ENCODE measurements around the gene COX20.

COX20 gene

GRCh38 chr1:244881552-244882280, 46.3 kb downstream of the COX20 start:
- H3K4me3 ChIP-seq (ENCODE audit: low read depth, low read length, poor library complexity, severe bottlenecking) = no peak overlapping the region
- no peaks in the 10 kb centered on the region for H4K20me1 ChIP-seq (ENCODE audit: insufficient read depth, low read length)
- no peak overlapping the region for H2AFZ ChIP-seq (ENCODE audit: low read length)
- no peaks in the 10 kb centered on the region for H3K79me2 ChIP-seq (ENCODE audit: insufficient read depth, low read length)
- H3K27ac ChIP-seq (ENCODE audit: low read depth, low read length, poor library complexity, severe bottlenecking) = no peak overlapping the region
- no peak overlapping the region for H3K9ac ChIP-seq (ENCODE audit: low read length)
- no peaks in the 10 kb centered on the region for H3K9me3 ChIP-seq (ENCODE audit: low read length)
- H3K4me1 ChIP-seq (ENCODE audit: insufficient read depth, low read length, severe bottlenecking) = no peaks in the 10 kb centered on the region
- H3K36me3 ChIP-seq (ENCODE audit: insufficient read depth, low read length) = no peaks in the 10 kb centered on the region
- H3K9me2 ChIP-seq (ENCODE audit: low read depth, low read length) = no peaks in the 10 kb centered on the region
- no peak for TF ChIP-seq CTCF (IDR thresholded peaks at IDR 0.05; ENCODE audit: low read length)
- no peak for TF ChIP-seq EZH2 (IDR thresholded peaks at IDR 0.05; ENCODE audit: borderline replicate concordance, low read length)
- H3K4me2 ChIP-seq (ENCODE audit: low read length) = no peak overlapping the region
- no peaks in the 10 kb centered on the region for H3K27me3 ChIP-seq (ENCODE audit: insufficient read depth, low read length)
- H3F3A ChIP-seq (ENCODE audit: insufficient read depth, low read length) = no peaks in the 10 kb centered on the region

- Histone ChIP-seq H3K9me2 (ENCODE audit: low read depth, low read length) (no peaks in the 10 kb centered on the region), H3K4me2 (ENCODE audit: low read length) (no peak overlapping the region), H3K36me3 (ENCODE audit: insufficient read depth, low read length) (no peaks in the 10 kb centered on the region; the same call in 1 of the 2 replicates), H3K4me1 (ENCODE audit: insufficient read depth, low read length, severe bottlenecking) (no peaks in the 10 kb centered on the region), H3K27me3 (ENCODE audit: insufficient read depth, low read length) (no peaks in the 10 kb centered on the region), H3K79me2 (ENCODE audit: insufficient read depth, low read length) (no peaks in the 10 kb centered on the region), H3F3A (ENCODE audit: insufficient read depth, low read length) (no peaks in the 10 kb centered on the region), H2AFZ (ENCODE audit: low read length) (no peak overlapping the region), H4K20me1 (ENCODE audit: insufficient read depth, low read length) (no peaks in the 10 kb centered on the region), H3K4me3 (ENCODE audit: low read depth, low read length, poor library complexity, severe bottlenecking) (no peak overlapping the region), H3K27ac (ENCODE audit: low read depth, low read length, poor library complexity, severe bottlenecking) (no peak overlapping the region), H3K9ac (ENCODE audit: low read length) (no peak overlapping the region), H3K9me3 (ENCODE audit: low read length) (no peaks in the 10 kb centered on the region)
- TF ChIP-seq CTCF (IDR thresholded peaks at IDR 0.05; ENCODE audit: low read length) = no peak
- no peak for TF ChIP-seq EZH2 (IDR thresholded peaks at IDR 0.05; ENCODE audit: borderline replicate concordance, low read length)
Observed at GRCh38 chr1:244887281-244887680, 51.8 kb downstream of the COX20 start.

- H3K36me3 ChIP-seq (ENCODE audit: insufficient read depth, low read length) = no peaks in the 10 kb centered on the region; the same call in 1 of the 2 replicates
- H3K27me3 ChIP-seq (ENCODE audit: insufficient read depth, low read length) = 0 out of 2 replicates have a peak, but pooled peaks cover 3% of the 10 kb centered on the region
- H3K4me2 ChIP-seq (ENCODE audit: low read length) = no peak overlapping the region
- H3F3A ChIP-seq (ENCODE audit: insufficient read depth, low read length) = no peaks in the 10 kb centered on the region
- no peaks in the 10 kb centered on the region for H3K9me2 ChIP-seq (ENCODE audit: low read depth, low read length)
- H3K9ac ChIP-seq (ENCODE audit: low read length) = no peak overlapping the region
- no peak for TF ChIP-seq CTCF (IDR thresholded peaks at IDR 0.05; ENCODE audit: low read length)
- TF ChIP-seq EZH2 (IDR thresholded peaks at IDR 0.05; ENCODE audit: borderline replicate concordance, low read length) = no peak
- no peaks in the 10 kb centered on the region for H4K20me1 ChIP-seq (ENCODE audit: insufficient read depth, low read length)
- H3K9me3 ChIP-seq (ENCODE audit: low read length) = no peaks in the 10 kb centered on the region
- H3K4me3 ChIP-seq (ENCODE audit: low read depth, low read length, poor library complexity, severe bottlenecking) = no peak overlapping the region
- H2AFZ ChIP-seq (ENCODE audit: low read length) = no peak overlapping the region
- no peaks in the 10 kb centered on the region for H3K4me1 ChIP-seq (ENCODE audit: insufficient read depth, low read length, severe bottlenecking)
- no peak overlapping the region for H3K27ac ChIP-seq (ENCODE audit: low read depth, low read length, poor library complexity, severe bottlenecking)
- no peaks in the 10 kb centered on the region for H3K79me2 ChIP-seq (ENCODE audit: insufficient read depth, low read length)
Observed at GRCh38 chr1:244893836-244894235, 58.4 kb downstream of the COX20 start.
